Sigmoid colon (tissue), 4 donors: ENCODE data around the gene ZNF33A.
"Not testable (repeated sequence)": the region's sequence is repeated elsewhere in the genome, so short reads cannot be mapped to it uniquely, and the experiment has no call there.

Experiments
- CTCF ChIP-seq, 4 experiments: fragments of 450-650 bp in 3 of 4; fragments of 200-600 bp in 1 of 4; IDR thresholded peaks; one replicate each; pipeline ENCODE4 v1.5.1; 2016 to 2019; ENCODE audit warnings: antibody characterized with exemption in 4 of 4, mild to moderate bottlenecking in 3 of 4, moderate library complexity in 2 of 4
- POLR2AphosphoS5 ChIP-seq, 4 donors: sonication (generic); formaldehyde crosslinking; IDR thresholded peaks; one replicate each; pipeline ENCODE4 v1.6.1; 2017; ENCODE audit warnings: antibody characterized with exemption in 4 of 4

GRCh38 chr10:38069663-38070062 is 59.2 kb downstream of the ZNF33A start:
- TF ChIP-seq CTCF, POLR2AphosphoS5 (IDR thresholded peaks at IDR 0.05): not testable (repeated sequence)
